ENCODE data around the gene MEF2B.
A peak's percentile ranks its signal among the peaks of the same experiment; 100 is the strongest.
"Not testable (repeated sequence)": the region's sequence is repeated elsewhere in the genome, so short reads cannot be mapped to it uniquely, and the experiment has no call there.

MEF2B gene

DNA sequence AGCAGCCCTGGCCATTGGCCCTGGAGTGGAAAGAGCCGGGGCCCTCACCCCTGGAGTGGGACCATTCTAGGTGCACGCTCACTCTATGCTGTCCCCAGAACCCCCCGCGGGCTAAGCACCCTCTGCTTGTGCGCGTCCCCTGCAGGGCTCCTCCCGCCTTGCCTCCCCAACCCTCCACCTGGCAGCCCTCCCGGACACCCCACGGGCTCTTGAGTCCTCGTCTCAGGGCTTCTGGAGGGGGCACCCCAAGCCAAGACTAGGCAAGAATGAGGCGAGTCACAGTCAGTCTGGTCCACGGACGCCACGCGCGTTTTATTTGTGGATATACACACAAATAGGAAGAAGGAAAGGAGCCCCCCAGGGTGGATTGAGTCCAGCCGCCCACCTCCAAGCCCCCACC lies 24.8 kb downstream of the MEF2B start:
- ChIA-PET POLR2A (ENCODE audit: low non-redundant PET) (no interaction called here), CTCF (interaction anchor here (0.5 to 2.1 kb wide), 15 partner anchors 11 to 1326 kb away, joined by 3 to 13 read pairs (median 4); no protein-coding TSS in a partner anchor)
- DNase-seq (ENCODE audit: low spot score) = no peak
- no peak overlapping the region for H3K27ac ChIP-seq
- TF ChIP-seq, protein P1, sequence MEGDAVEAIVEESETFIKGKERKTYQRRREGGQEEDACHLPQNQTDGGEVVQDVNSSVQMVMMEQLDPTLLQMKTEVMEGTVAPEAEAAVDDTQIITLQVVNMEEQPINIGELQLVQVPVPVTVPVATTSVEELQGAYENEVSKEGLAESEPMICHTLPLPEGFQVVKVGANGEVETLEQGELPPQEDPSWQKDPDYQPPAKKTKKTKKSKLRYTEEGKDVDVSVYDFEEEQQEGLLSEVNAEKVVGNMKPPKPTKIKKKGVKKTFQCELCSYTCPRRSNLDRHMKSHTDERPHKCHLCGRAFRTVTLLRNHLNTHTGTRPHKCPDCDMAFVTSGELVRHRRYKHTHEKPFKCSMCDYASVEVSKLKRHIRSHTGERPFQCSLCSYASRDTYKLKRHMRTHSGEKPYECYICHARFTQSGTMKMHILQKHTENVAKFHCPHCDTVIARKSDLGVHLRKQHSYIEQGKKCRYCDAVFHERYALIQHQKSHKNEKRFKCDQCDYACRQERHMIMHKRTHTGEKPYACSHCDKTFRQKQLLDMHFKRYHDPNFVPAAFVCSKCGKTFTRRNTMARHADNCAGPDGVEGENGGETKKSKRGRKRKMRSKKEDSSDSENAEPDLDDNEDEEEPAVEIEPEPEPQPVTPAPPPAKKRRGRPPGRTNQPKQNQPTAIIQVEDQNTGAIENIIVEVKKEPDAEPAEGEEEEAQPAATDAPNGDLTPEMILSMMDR (conservative IDR thresholded peaks at IDR 0.05; ENCODE audit: low read depth) = no peak

DNA sequence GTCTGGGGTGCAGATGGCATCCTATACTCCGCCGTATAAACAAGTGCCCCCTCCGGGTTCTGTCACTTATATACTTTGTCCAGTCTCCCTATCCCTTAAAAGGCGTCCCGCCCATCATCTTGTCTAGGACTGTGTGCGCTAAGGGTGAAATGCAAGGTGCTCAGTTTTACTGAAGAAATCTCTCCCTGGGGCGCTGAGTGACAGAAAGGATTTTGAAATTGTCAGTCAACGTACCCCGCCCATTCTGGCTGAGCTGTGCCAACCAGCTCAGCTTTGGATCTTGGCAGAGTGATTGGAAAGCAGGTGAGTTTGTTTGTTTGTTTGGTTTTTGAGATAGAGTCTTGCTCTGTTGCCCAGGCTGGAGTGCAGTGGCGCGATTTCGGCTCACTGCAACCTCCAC lies 27.7 kb downstream of the MEF2B start:
- ChIA-PET CTCF (no interaction called here), POLR2A (ENCODE audit: low non-redundant PET) (no interaction called here)
- no peak overlapping the region for H3K27ac ChIP-seq
- no peak for DNase-seq (ENCODE audit: low spot score)
- TF ChIP-seq, protein P1 (conservative IDR thresholded peaks at IDR 0.05; ENCODE audit: low read depth) = no peak

DNA sequence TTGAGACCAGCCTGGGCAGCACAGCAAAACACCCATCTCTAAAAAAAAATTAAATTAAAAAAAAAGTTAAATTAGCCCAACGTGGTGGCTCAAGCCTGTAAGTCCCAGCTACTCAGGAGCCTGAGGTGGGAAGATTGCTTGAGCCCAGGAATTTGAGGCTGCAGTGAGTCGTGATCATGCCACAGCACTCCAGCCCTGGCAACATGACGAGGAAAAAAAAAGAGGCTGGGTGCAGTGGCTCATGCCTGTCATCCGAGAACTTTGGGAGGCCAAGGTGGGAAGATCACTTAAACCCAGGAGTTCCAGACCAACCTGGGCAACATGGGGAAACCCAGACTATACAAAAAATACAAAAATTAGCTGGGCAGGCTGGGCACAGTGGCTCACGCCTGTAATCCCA lies 29.6 kb downstream of the MEF2B start:
- DNase-seq (ENCODE audit: low spot score) = no peak
- ChIA-PET POLR2A (ENCODE audit: low non-redundant PET) (no interaction called here), CTCF (interaction anchor here (0.6 to 0.7 kb wide), 5 partner anchors 17 to 447 kb away, joined by 3 to 8 read pairs (median 3); no protein-coding TSS in a partner anchor)
- TF ChIP-seq, protein P1 (conservative IDR thresholded peaks at IDR 0.05; ENCODE audit: low read depth) = no peak
- no peak overlapping the region for H3K27ac ChIP-seq

DNA sequence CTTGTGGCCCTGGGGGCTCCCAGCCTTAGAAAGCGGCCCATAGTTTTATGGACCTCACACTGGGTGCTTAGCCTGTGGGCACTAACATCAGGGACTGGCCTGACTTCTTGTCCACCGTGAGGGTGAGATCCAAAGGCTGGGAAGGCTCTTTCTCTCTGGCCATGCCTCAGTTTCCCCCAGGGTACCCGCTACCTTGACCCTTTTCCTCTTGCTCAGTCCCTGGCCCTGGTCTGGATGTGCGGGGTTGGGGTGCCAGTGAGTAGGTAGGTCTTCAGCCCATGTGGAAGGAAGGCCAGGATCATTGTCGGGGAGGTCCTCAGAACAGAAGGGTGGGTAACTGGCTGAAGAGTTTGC lies 30.2 kb downstream of the MEF2B start:
- POLR2A ChIA-PET (ENCODE audit: low non-redundant PET) = no interaction called here
- TF ChIP-seq, protein P1 (conservative IDR thresholded peaks at IDR 0.05; ENCODE audit: low read depth) = peak; percentile 72
- DNase-seq (ENCODE audit: low spot score) = no peak
- no peak overlapping the region for H3K27ac ChIP-seq
- CTCF ChIA-PET = interaction anchor here (0.7 to 1.3 kb wide), 2 partner anchors 8 to 431 kb away, joined by 5 to 6 read pairs; no protein-coding TSS in a partner anchor

DNA sequence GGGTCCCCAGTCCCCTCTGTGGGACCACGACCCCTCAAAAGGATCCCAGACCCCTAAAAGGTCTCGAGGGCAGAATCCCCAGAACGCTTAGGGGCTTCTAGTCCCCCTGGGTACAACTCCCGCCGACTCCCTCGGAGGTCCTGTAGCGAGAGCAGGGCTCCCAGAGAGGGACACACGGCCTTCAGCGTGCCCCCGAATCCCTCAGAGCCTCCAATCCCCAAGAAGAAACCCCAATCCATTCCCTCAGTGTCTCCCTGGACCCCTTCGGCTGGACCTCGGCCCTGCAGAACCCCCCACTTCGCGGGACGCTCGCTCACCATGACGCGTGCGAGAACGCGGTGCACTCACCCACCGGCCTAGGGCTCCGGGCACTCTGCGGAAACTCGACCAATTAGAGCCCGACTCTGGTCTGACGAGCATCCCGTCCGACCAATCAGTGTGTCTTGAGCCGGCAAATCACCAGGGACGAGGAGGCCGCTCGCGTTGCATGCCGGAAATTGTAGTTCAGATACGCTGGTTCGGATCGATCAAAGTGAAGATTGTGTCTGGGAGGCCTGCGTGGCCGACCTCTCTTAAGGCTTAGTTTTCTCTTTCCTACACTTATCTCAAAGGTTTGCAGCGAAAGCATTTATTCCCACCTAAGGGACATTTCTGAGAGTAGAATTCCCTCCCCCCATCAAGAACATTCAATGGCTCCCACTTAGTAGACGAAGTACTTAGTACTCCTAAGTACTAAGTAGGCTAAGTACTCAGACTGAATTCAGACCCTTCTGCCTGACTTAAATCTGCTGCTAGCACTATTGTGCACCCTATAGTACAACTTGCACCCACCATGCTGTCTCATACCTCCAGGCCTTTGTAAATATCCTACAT lies 31.7 kb downstream of the MEF2B start, which contains the start of gene TMEM161A:
TMEM161A (minus strand) TSS at position 370 of the 873 bp plus-strand sequence; CDS start at position 320, 50 bp downstream.
- peak within 1 kb of the TSS; percentile 65 for H3K27ac ChIP-seq

DNA sequence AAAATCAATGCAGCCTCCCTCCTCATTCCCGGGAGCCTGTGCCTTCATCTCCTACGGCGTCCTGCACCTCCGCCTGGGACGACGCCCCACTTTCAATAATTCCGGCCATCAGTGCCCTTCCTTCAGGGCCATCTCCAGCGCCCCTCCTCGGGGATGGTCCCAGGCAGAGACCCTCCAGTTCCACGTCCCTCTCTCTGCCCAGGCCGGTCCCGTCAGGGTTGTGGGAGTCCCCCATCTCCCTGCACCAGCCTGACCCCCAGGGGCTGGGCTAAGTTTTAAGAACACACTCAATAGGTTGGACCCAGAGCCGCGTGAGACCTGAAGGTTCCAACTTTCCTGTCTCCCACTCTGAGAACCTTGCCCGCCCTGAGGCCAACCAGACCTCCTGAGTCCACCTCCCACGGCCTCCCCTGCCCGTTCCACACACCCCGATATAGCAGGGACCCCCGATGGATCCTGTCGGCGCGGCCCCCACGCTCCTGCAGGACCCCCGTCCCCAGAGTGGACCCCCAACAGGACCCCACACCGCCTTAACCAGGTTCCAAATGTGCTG lies 32.4 kb downstream of the MEF2B start:
- TF ChIP-seq, protein P1 (conservative IDR thresholded peaks at IDR 0.05; ENCODE audit: low read depth) = no peak
- peak overlapping the region; percentile 65 for H3K27ac ChIP-seq
- no peak for DNase-seq (ENCODE audit: low spot score)
- ChIA-PET CTCF (interaction anchor here (0.6 kb wide), 2 partner anchors 197 to 722 kb away, joined by 3 to 4 read pairs; no protein-coding TSS in a partner anchor), POLR2A (ENCODE audit: low non-redundant PET) (interaction anchor here (0.6 kb wide), 1 partner anchor 223 kb away, joined by 3 read pairs; no protein-coding TSS in a partner anchor)

More for the DNA sequence above, 31.7 kb downstream of the MEF2B start, which contains the start of gene TMEM161A:
- DNase-seq (ENCODE audit: low spot score) = peak; percentile 100
- ChIA-PET CTCF (interaction anchor here (0.5 to 1.3 kb wide), 3 partner anchors 10 to 378 kb away, joined by 3 to 5 read pairs (median 4); partner anchors contain the start of gene NDUFA13), POLR2A (ENCODE audit: low non-redundant PET) (no interaction called here)
- TF ChIP-seq, protein P1 (conservative IDR thresholded peaks at IDR 0.05; ENCODE audit: low read depth) = no peak

DNA sequence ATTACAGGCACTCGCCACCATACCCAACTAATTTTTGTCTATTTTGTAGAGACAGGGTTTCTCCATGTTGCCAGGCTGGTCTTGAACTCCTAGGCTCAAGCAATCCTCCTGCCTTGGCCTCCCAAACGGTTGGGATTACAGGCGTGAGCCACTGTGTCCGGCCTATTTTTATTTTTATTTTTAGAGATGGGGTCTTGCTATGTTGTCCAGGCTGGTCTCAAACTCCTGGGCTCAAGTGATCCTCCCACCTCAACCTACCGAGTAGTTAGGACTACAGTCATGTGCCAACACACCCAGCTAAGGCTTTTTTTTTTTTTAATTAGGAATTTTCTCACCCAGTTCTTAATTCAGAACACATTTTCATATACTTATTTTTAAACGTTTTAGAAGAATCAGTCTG lies 34.4 kb downstream of the MEF2B start:
- H3K27ac ChIP-seq; DNase-seq (ENCODE audit: low spot score); POLR2A ChIA-PET (ENCODE audit: low non-redundant PET): not testable (repeated sequence)
- CTCF ChIA-PET = interaction anchor here (0.5 kb wide), 1 partner anchor 9 kb away, joined by 4 read pairs; no protein-coding TSS in a partner anchor

Data from RWPE1 (cell line).